Ovary (tissue), 9 donors: ENCODE results near the gene MALRD1. TPM values are rescaled to one million over a fixed set of nuclear protein-coding genes. Genes with fewer than 3 reads are reported as not detected.

Experiments
- DNase-seq, 5 donors: peaks; one replicate each; pipeline ENCODE4 v3.0.0-alpha.2; 2019 to 2020
- H3K27ac ChIP-seq, 2 donors: fragments of 200-600 bp; one replicate each; pipeline versions ENCODE4 v1.5.1 to v1.8.0; 2019 to 2022
- H3K27me3 ChIP-seq: fragments of 200-600 bp; one replicate; pipeline ENCODE4 v1.8.0; 2022
- H3K36me3 ChIP-seq: fragments of 200-600 bp; sonication (generic); one replicate; pipeline ENCODE4 v1.5.1; 2019
- H3K4me1 ChIP-seq: one replicate; pipeline ENCODE4 v1.8.1; 2013; ENCODE audit warnings: mild to moderate bottlenecking, moderate library complexity; ENCODE audit not compliant: insufficient read depth
- H3K4me3 ChIP-seq: fragments of 200-600 bp; sonication (generic); one replicate; pipeline ENCODE4 v1.5.1; 2017
- H3K9me3 ChIP-seq, 2 donors: fragments of 200-600 bp in 1 of 2; sonication (generic) in 1 of 2; one replicate each; pipeline versions ENCODE4 v1.5.1 to v1.8.1; 2013 to 2019; ENCODE audit warnings: mild to moderate bottlenecking in 1 of 2, moderate library complexity in 1 of 2
- CTCF ChIP-seq, 3 donors: fragments of 450-650 bp in 2 of 3; fragments of 200-600 bp in 1 of 3; IDR thresholded peaks; one replicate each; pipeline versions ENCODE4 v1.5.1 to v1.8.0; 2016 to 2022; ENCODE audit warnings: antibody characterized with exemption in 3 of 3, mild to moderate bottlenecking in 1 of 3
- EP300 ChIP-seq: sonication (generic); formaldehyde crosslinking; IDR thresholded peaks from one replicate; pipeline ENCODE4 v1.6.1; 2017; ENCODE audit warnings: antibody characterized with exemption
- POLR2A ChIP-seq: fragments of 450-650 bp; IDR thresholded peaks from one replicate; pipeline ENCODE4 v1.6.1; 2017; ENCODE audit warnings: antibody characterized with exemption, mild to moderate bottlenecking, moderate library complexity
- WGBS, 3 donors: extraction: QIAGEN DNeasy Blood & Tissue Kit in 1 of 3; methylation state at CpG; one replicate each; pipeline versions ENCODE4 v1.1.5 to v1.1.7; 2013 to 2017; 5-methylcytosine and 5-hydroxymethylcytosine counted together
- intact Hi-C, 4 donors: fragments of 100-400 bp; cut with DNase I; formaldehyde crosslinking; loops; one replicate each; pipeline versions ENCODE4 v1.11.0 to v1.15.1; 2022 to 2023
- polyA plus RNA-seq, 2 donors: library from polyadenylated mRNA; stranded (reverse); fragments of 200-250 nt in 1 of 2; fragments of 350-450 nt in 1 of 2; fragmentation: Illumina TruSeq in 1 of 2; extraction: RNeasy Lipid Tissue Mini Kit (QIAGEN cat#74804) in 1 of 2; gene quantifications; one replicate each; pipeline ENCODE4 v1.2.3, GENCODE V29; 2013 to 2014
- total RNA-seq, 7 donors: library from RNA; depleted of rRNA in 2 of 7; stranded (reverse); fragments of >200 nt in 2 of 7; fragmentation: NEBNext Ultra II Directional in 3 of 7; extraction: Animal tissue kit (Norgen Biotek cat#: 25700) in 3 of 7; gene quantifications; one replicate each; pipeline versions ENCODE4 v1.1.0 to v1.2.4, GENCODE V29; 2016 to 2023
- donor health status: DM: no; HTN: no; CAD: no; lungs with moderate emphysema.
- donor health status: DM: no; HTN: no; CAD: no.
- donor health status: Bipolar disorder and iron deficiency.
- donor health status: DM: yes; HTN: yes; CAD: no.
- donor health status: DM: no; HTN: no; CAD: no.
- donor health status: DM: yes; HTN: yes; CAD: no.

Gene MALRD1
- total and polyA plus RNA-seq, 9 donors: 0.56 to 12.1 (median 1.9) TPM

- H3K27ac ChIP-seq: no peak overlapping the region
- TF ChIP-seq EP300 (no peak), POLR2A (no peak)
- no peaks in the 10 kb centered on the region for H3K27me3 ChIP-seq
- no peaks in the 10 kb centered on the region for H3K4me1 ChIP-seq
- H3K36me3 ChIP-seq: no peaks in the 10 kb centered on the region
- WGBS, 3 donors: 85 to 93% (median 85%) methylated on average over 9 of the region's 9 CpGs
- no peak for DNase-seq
- intact Hi-C loops: no loop called here
- no peaks in the 10 kb centered on the region for H3K9me3 ChIP-seq
- no peak overlapping the region for H3K4me3 ChIP-seq
These were observed 546.7 kb downstream of the MALRD1 start for GRCh38 chr10:19595212-19595845.

- 94 to 96% (median 96%) methylated on average over 2 of the region's 2 CpGs for WGBS, 3 donors
- DNase-seq: no peak
- TF ChIP-seq POLR2A: no peak
- TF ChIP-seq CTCF (IDR thresholded peaks at IDR 0.05): no peak
- TF ChIP-seq EP300: no peak
- Histone ChIP-seq H3K4me1 (no peaks in the 10 kb centered on the region), H3K4me3 (no peak overlapping the region), H3K36me3 (no peaks in the 10 kb centered on the region), H3K9me3 (no peaks in the 10 kb centered on the region), H3K27ac (no peak overlapping the region), H3K27me3 (no peaks in the 10 kb centered on the region)
- intact Hi-C loops: no loop called here
These were observed 557.2 kb downstream of the MALRD1 start for GRCh38 chr10:19605806-19606205.

- Histone ChIP-seq H3K4me1 (no peaks in the 10 kb centered on the region), H3K4me3 (no peak overlapping the region), H3K36me3 (no peaks in the 10 kb centered on the region), H3K27me3 (no peaks in the 10 kb centered on the region), H3K9me3 (no peaks in the 10 kb centered on the region), H3K27ac (no peak overlapping the region)
- intact Hi-C loops: no loop called here
- WGBS, 3 donors: 89 to 91% (median 91%) methylated on average over 4 of the region's 4 CpGs
- DNase-seq: no peak
- TF ChIP-seq POLR2A: no peak
- no peak for TF ChIP-seq CTCF (IDR thresholded peaks at IDR 0.05)
- TF ChIP-seq EP300: no peak
These were observed 558.4 kb downstream of the MALRD1 start for GRCh38 chr10:19606968-19607367.

DNA sequence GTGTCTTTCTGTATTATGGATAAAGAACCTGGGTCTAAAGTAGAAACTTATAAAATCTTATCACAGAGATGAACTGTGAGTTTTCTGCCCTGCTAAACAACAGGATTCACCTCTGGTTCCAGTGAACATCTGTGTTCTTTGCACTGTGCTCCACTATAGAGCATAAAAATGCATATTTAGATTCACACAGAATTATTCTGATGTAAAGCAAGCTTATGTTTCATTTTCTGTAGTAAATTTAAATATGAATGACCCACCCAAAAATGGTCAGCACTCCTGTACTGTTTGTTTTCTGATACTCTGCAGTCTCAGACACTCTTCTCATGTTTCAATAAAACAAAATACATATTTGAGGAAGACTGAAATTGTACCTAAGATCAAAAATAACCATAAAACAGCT lies 563.2 kb downstream of the MALRD1 start:
- H3K9me3 ChIP-seq: no peaks in the 10 kb centered on the region
- TF ChIP-seq CTCF (IDR thresholded peaks at IDR 0.05) (no peak), POLR2A (no peak), EP300 (no peak)
- H3K36me3 ChIP-seq: no peaks in the 10 kb centered on the region
- H3K4me1 ChIP-seq: no peaks in the 10 kb centered on the region
- intact Hi-C loops: no loop called here
- H3K4me3 ChIP-seq: no peak overlapping the region
- H3K27me3 ChIP-seq: no peaks in the 10 kb centered on the region
- no peak for DNase-seq
- H3K27ac ChIP-seq: no peak overlapping the region

DNA sequence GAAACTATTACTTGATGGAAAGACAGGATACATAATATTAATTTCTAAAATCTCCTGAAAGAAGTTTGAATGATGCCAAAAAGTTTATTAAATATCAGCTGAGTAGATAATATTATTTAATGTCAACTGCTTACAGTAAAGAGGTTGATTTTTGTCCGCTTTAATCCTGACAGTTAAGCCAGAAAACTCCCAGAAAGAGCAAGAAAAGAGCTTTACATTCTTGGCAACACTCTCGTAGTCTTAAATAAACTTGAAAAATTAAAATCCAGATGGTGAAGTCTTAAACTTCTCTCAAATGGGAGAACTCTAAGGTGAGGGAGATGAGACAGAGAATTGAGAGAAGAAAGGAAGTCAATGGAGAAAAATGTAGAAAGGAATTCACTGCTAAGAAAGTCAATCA lies 568.4 kb downstream of the MALRD1 start:
- Histone ChIP-seq H3K4me3 (no peak overlapping the region), H3K27ac (no peak overlapping the region), H3K27me3 (no peaks in the 10 kb centered on the region), H3K36me3 (no peaks in the 10 kb centered on the region), H3K4me1 (no peaks in the 10 kb centered on the region), H3K9me3 (no peaks in the 10 kb centered on the region)
- intact Hi-C loops: no loop called here
- TF ChIP-seq CTCF (IDR thresholded peaks at IDR 0.05) (no peak), EP300 (no peak), POLR2A (no peak)
- WGBS, 3 donors: 76 to 80% (median 78%) methylated on average over 2 of the region's 2 CpGs
- DNase-seq: no peak
